IMR-90 (cell line): Measurements from ENCODE around the gene CCSER2. TPM values are rescaled to one million over a fixed set of nuclear protein-coding genes. Genes with fewer than 3 reads are reported as not detected.

ENCODE experiments used
- ATAC-seq: fragments of 200-7000 bp; cut with Tn5 transposase; 2 replicates; pipeline ENCODE4 v1.9.1; 2020; ENCODE audit warnings: low read depth, mild to moderate bottlenecking, moderate library complexity
- BruUV-seq: library from RNA; stranded (reverse); fragments of 400-500 nt; replicated peaks from 2 replicates; lab custom pipeline; 2021; lab: Mats Ljungman, UMichigan
- CTCF ChIA-PET: fragments of 300-600 bp; formaldehyde crosslinking; extraction: SDS; loops from one replicate; lab custom pipeline; 2021; ENCODE audit warnings: antibody characterized with exemption; lab: Yijun Ruan, JAX
- POLR2A ChIA-PET: fragments of 300-600 bp; sonication (Branson Sonifier 250); formaldehyde crosslinking; loops from one replicate; lab custom pipeline; 2022; ENCODE audit warnings: antibody characterized with exemption; ENCODE audit not compliant: unreplicated experiment; lab: Charles Lee
- DNase-seq: peaks from one replicate; pipeline ENCODE4 v3.0.0; 2013
- H2AFZ ChIP-seq: replicated peaks from 2 replicates; pipeline ENCODE3; 2013; ENCODE audit warnings: low read length, mild to moderate bottlenecking; ENCODE audit not compliant: poor library complexity
- H2AK5ac ChIP-seq: 2 replicates; pipeline ENCODE4 v1.6.1; 2013; ENCODE audit warnings: low read depth, low read length, inconsistent platforms
- H2AK9ac ChIP-seq: replicated peaks from 2 replicates; pipeline ENCODE3; 2013; ENCODE audit warnings: mild to moderate bottlenecking, low read depth, low read length, moderate library complexity; ENCODE audit not compliant: poor library complexity
- H2BK120ac ChIP-seq: 2 replicates; pipeline ENCODE4 v1.6.1; 2013; ENCODE audit warnings: low read depth, low read length, inconsistent platforms
- H2BK15ac ChIP-seq: 3 replicates; pipeline ENCODE4 v1.6.1; 2013; ENCODE audit warnings: low read depth, low read length, inconsistent platforms
- H2BK20ac ChIP-seq: 2 replicates; pipeline ENCODE4 v1.6.1; 2013; ENCODE audit warnings: low read depth, mild to moderate bottlenecking, inconsistent platforms, low read length, moderate library complexity
- H2BK5ac ChIP-seq: 2 replicates; pipeline ENCODE4 v1.6.1; 2013; ENCODE audit warnings: mild to moderate bottlenecking, low read depth, low read length, inconsistent platforms; ENCODE audit not compliant: poor library complexity, severe bottlenecking
- H3K14ac ChIP-seq: replicated peaks from 2 replicates; pipeline ENCODE4 v1.6.1; 2013; ENCODE audit warnings: low read depth, low read length, inconsistent platforms
- H3K18ac ChIP-seq: 2 replicates; pipeline ENCODE4 v1.6.1; 2013; ENCODE audit warnings: low read depth, low read length, control low read depth
- H3K23ac ChIP-seq: 2 replicates; pipeline ENCODE4 v1.6.1; 2013; ENCODE audit warnings: low read depth, low read length, inconsistent platforms
- H3K27ac ChIP-seq: 2 replicates; pipeline ENCODE4 v1.5.1; 2013; ENCODE audit warnings: mild to moderate bottlenecking, control low read depth, low read length; ENCODE audit not compliant: insufficient read depth
- H3K27me3 ChIP-seq: 2 replicates; pipeline ENCODE4 v1.6.1; 2013; ENCODE audit warnings: low read length; ENCODE audit not compliant: control insufficient read depth, insufficient read depth
- H3K36me3 ChIP-seq: 2 replicates; pipeline ENCODE4 v1.6.1; 2013; ENCODE audit warnings: low read length, mixed read lengths; ENCODE audit not compliant: control insufficient read depth, insufficient read depth
- H3K4ac ChIP-seq: 2 replicates; pipeline ENCODE4 v1.6.1; 2013; ENCODE audit warnings: low read depth, low read length, inconsistent platforms
- H3K4me1 ChIP-seq: 2 replicates; pipeline ENCODE4 v1.6.1; 2013; ENCODE audit warnings: low read length, mixed read lengths; ENCODE audit not compliant: control insufficient read depth, insufficient read depth
- H3K4me2 ChIP-seq: 2 replicates; pipeline ENCODE4 v1.6.1; 2013; ENCODE audit warnings: low read depth, mild to moderate bottlenecking, control low read depth, low read length, moderate library complexity
- H3K4me3 ChIP-seq: 2 replicates; pipeline ENCODE4 v1.5.1; 2013; ENCODE audit warnings: low read depth, mild to moderate bottlenecking, control low read depth, low read length, moderate library complexity; ENCODE audit not compliant: insufficient read depth
- H3K56ac ChIP-seq: 2 replicates; pipeline ENCODE4 v1.6.1; 2013; ENCODE audit warnings: low read length, inconsistent platforms; ENCODE audit not compliant: insufficient read depth; ENCODE audit errors: extremely low read depth
- H3K79me1 ChIP-seq, 2 experiments: 2 replicates each; pipeline ENCODE4 v1.6.1; 2013; ENCODE audit warnings: low read length in 2 of 2, inconsistent platforms in 1 of 2, low read depth in 1 of 2
- H3K9ac ChIP-seq: 2 replicates; pipeline ENCODE4 v1.6.1; 2013; ENCODE audit warnings: low read depth, low read length, control low read depth
- H3K9me1 ChIP-seq: 2 replicates; pipeline ENCODE4 v1.6.1; 2013; ENCODE audit warnings: low read length, inconsistent platforms; ENCODE audit not compliant: insufficient read depth
- H3K9me3 ChIP-seq: 2 replicates; pipeline ENCODE4 v1.6.1; 2013; ENCODE audit warnings: low read length; ENCODE audit not compliant: control insufficient read depth, insufficient read depth
- H4K20me1 ChIP-seq: 2 replicates; pipeline ENCODE4 v1.6.1; 2013; ENCODE audit warnings: low read length, inconsistent platforms; ENCODE audit not compliant: insufficient read depth
- H4K5ac ChIP-seq: 2 replicates; pipeline ENCODE4 v1.6.1; 2013; ENCODE audit warnings: mild to moderate bottlenecking, low read depth, low read length, control low read depth
- H4K8ac ChIP-seq, 2 experiments: 2 replicates each; pipeline ENCODE4 v1.6.1; 2013; ENCODE audit warnings: low read depth in 2 of 2, low read length in 2 of 2, control low read depth in 1 of 2, inconsistent platforms in 1 of 2
- H4K91ac ChIP-seq: 2 replicates; pipeline ENCODE4 v1.6.1; 2013; ENCODE audit warnings: low read depth, low read length, inconsistent platforms; ENCODE audit not compliant: insufficient read depth
- CEBPB ChIP-seq: IDR thresholded peaks from 2 replicates; pipeline ENCODE4 v1.6.1; 2012; ENCODE audit warnings: low read depth, low read length, improper control_type of control experiment
- FOS ChIP-seq: fragments of 150-350 bp; IDR thresholded peaks from 2 replicates; pipeline ENCODE4 v1.6.1; 2016; ENCODE audit warnings: low read depth, low read length
- RCOR1 ChIP-seq: IDR thresholded peaks from 2 replicates; pipeline ENCODE4 v1.6.1; 2012; ENCODE audit warnings: mild to moderate bottlenecking, low read length, improper control_type of control experiment; ENCODE audit not compliant: insufficient replicate concordance
- RFX5 ChIP-seq: IDR thresholded peaks from 2 replicates; pipeline ENCODE4 v1.8.0; 2012; ENCODE audit warnings: low read depth, mild to moderate bottlenecking, low read length, moderate library complexity
- WGBS, 2 experiments: methylation state at CpG; one replicate each; pipeline versions ENCODE4 v1.1.5 to v1.1.7; 2013; ENCODE audit warnings: missing lambda C conversion rate in 2 of 2; ENCODE audit not compliant: insufficient read length in 1 of 2; ENCODE audit errors: extremely low coverage in 2 of 2; 5-methylcytosine and 5-hydroxymethylcytosine counted together
- dilution Hi-C: fragments of 300-500 bp; cut with HindIII; formaldehyde crosslinking; loops from one replicate; pipeline ENCODE4 v1.14.3; 2018; ENCODE audit warnings: low sequenced_read_pairs; ENCODE audit not compliant: unreplicated experiment
- in situ Hi-C: fragments of 300-500 bp; cut with MboI; formaldehyde crosslinking; loops from 3 replicates; pipeline ENCODE4 v1.14.3; 2019; ENCODE audit warnings: low sequenced_read_pairs, inconsistent platforms, mixed read lengths
- intact Hi-C: fragments of 100-400 bp; cut with micrococcal nuclease; formaldehyde crosslinking; loops from 2 replicates; pipeline ENCODE4 v1.10.0; 2022
- polyA plus RNA-seq, 3 experiments: library from polyadenylated mRNA; depleted of rRNA; stranded (reverse); fragments of >200 nt; gene quantifications; 2 replicates each; pipeline ENCODE4 v1.2.3, GENCODE V29; 2012; ENCODE audit warnings: low replicate concordance in 1 of 3
- total RNA-seq: library from RNA; depleted of rRNA; stranded (reverse); fragments of >200 nt; gene quantifications from 2 replicates; pipeline ENCODE4 v1.2.3, GENCODE V29; 2012
- TF ChIP-seq, protein P1 (sequence below): conservative IDR thresholded peaks from 2 replicates; pipeline ENCODE4 v1.5.1; 2012; ENCODE audit warnings: mild to moderate bottlenecking, low read depth, low read length, improper control_type of control experiment

CCSER2 gene
- total and polyA plus RNA-seq, 2 of the 4 experiments (the other 2 are of a cell fraction): 20.4 to 31.7 TPM

DNA sequence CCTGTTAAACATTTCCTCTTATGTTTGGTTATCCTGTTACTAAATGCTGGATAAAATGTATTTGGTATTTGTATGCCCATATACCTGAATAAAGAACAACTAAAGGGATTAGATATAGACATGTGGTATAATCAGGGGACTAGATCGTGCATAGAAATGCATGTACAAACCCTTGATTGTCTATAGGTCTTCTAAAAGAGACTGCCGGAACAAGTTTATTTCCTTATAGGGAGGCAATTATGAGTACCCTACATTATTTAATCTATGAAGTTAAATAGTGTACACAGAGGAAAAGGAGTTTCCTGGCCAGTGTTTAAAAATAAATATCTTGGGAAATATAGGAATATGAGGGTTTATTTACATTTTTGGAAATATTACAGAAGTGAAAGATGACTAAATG, 44.6 kb downstream of the CCSER2 start:
- no peak for DNase-seq
- Histone ChIP-seq H3K9me1 (no peaks in the 10 kb centered on the region), H3K14ac (no peak overlapping the region), H2BK120ac (no peak overlapping the region), H3K9ac (no peak overlapping the region), H3K23ac (no peak overlapping the region), H3K4me3 (no peak overlapping the region), H2BK15ac (no peak overlapping the region), H3K18ac (no peak overlapping the region), H4K20me1 (peaks cover 25% of the 10 kb centered on the region; the same call in 1 of the 2 replicates), H2AFZ (no peak overlapping the region), H3K4ac (no peak overlapping the region), H3K79me1 (peaks cover 24 to 32% of the 10 kb centered on the region in 2 experiments), H4K91ac (no peak overlapping the region), H3K36me3 (peaks cover 9% of the 10 kb centered on the region), H2BK20ac (no peak overlapping the region), H2AK9ac (no peak overlapping the region), H4K8ac (no peak overlapping the region), H3K4me1 (no peaks in the 10 kb centered on the region), H3K9me3 (no peaks in the 10 kb centered on the region), H3K4me2 (no peak overlapping the region), H3K27ac (no peak overlapping the region), H2BK5ac (no peak overlapping the region), H2AK5ac (no peak overlapping the region), H3K56ac (no peak overlapping the region), H3K27me3 (no peaks in the 10 kb centered on the region), H4K5ac (no peak overlapping the region)
- intact Hi-C loops: no loop called here
- POLR2A ChIA-PET: no interaction called here
- no TSS peak for BruUV-seq
- CTCF ChIA-PET: interaction anchor here (0.8 to 2.9 kb wide), 2 partner anchors 116 to 165 kb away, joined by 3 to 16 read pairs; no protein-coding TSS in a partner anchor
- no peak for ATAC-seq
- WGBS, 2 experiments: no CpG with 5 or more reads among the region's 2 CpGs
- dilution Hi-C loops: no loop called here
- in situ Hi-C loops: no loop called here
- TF ChIP-seq RCOR1 (no peak), FOS (no peak), RFX5 (no peak), CEBPB (no peak)
- TF ChIP-seq, protein P1, sequence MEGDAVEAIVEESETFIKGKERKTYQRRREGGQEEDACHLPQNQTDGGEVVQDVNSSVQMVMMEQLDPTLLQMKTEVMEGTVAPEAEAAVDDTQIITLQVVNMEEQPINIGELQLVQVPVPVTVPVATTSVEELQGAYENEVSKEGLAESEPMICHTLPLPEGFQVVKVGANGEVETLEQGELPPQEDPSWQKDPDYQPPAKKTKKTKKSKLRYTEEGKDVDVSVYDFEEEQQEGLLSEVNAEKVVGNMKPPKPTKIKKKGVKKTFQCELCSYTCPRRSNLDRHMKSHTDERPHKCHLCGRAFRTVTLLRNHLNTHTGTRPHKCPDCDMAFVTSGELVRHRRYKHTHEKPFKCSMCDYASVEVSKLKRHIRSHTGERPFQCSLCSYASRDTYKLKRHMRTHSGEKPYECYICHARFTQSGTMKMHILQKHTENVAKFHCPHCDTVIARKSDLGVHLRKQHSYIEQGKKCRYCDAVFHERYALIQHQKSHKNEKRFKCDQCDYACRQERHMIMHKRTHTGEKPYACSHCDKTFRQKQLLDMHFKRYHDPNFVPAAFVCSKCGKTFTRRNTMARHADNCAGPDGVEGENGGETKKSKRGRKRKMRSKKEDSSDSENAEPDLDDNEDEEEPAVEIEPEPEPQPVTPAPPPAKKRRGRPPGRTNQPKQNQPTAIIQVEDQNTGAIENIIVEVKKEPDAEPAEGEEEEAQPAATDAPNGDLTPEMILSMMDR: no peak
